ENCODE data around the gene MYO10. TPM values are rescaled to one million over a fixed set of nuclear protein-coding genes. Genes with fewer than 3 reads are reported as not detected.

The MYO10 gene
- total and polyA plus RNA-seq, 3 donors from 2014 or later = 37.8 to 102 (median 99.8) TPM

DNA sequence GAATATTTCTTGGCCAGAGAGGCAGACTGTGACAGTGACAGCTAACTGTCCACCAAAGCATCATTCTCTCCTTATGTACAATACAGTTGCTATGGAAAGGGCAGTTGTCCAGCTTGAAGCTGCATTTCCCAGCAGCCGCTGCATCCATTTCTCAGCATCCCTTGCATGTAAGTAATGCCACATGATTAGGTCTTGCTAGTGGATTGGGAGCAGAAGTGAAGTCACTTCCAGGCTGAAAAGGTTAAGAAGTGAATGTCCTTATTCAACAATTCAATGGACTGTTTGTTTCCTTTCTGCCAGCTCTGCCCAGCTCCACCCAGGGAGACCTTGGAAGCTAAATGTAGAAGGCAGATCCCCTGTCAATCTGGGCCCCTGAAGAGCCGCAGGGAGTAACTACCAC, 293.2 kb downstream of the MYO10 start:
- TF ChIP-seq CTCF (IDR thresholded peaks at IDR 0.05) (no peak), POLR2A (IDR thresholded peaks at IDR 0.05) (no peak)
- 66 to 88% methylated on average over 2 of the region's 2 CpGs for WGBS, 2 donors
- H3K27ac ChIP-seq = no peak overlapping the region

DNA sequence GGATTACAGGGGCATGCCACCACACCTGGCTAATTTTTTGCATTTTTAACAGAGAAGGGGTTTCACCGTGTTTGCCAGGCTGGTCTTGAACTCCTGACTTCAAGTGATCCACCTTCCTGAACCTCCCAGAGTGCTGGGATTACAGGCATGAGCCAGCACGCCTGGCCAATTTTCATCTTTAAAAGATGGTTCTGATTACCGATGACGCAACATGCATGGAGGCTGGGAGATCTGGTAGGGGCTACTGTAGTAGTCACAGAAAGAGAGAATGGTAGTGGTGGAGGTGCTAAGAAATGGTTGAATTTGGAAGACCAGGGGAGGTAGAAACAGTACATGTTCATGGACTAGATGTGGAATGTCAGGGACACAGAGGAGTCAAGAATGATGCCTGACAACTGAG, 296.9 kb downstream of the MYO10 start:
- Histone ChIP-seq H3K4me3 (no peak overlapping the region), H3K4me1 (no peaks in the 10 kb centered on the region), H3K27me3 (no peaks in the 10 kb centered on the region), H3K36me3 (ENCODE audit: low read depth, missing control alignments) (no peaks in the 10 kb centered on the region), H3K27ac (no peak overlapping the region), H3K9me3 (no peaks in the 10 kb centered on the region)
- no peak for TF ChIP-seq CTCF (IDR thresholded peaks at IDR 0.05)
- no peak for TF ChIP-seq POLR2A (IDR thresholded peaks at IDR 0.05)
- intact Hi-C loops (cut with DNase I; ENCODE audit: low total_unique reads) = no loop called here
- no peak for DNase-seq
- 97 to 99% methylated on average over 4 of the region's 4 CpGs for WGBS, 2 donors

More for the DNA sequence above, 293.2 kb downstream of the MYO10 start:
- H3K36me3 ChIP-seq (ENCODE audit: low read depth, missing control alignments) = no peaks in the 10 kb centered on the region
- no peak overlapping the region for H3K4me3 ChIP-seq
- H3K9me3 ChIP-seq = no peaks in the 10 kb centered on the region
- intact Hi-C loops (cut with DNase I; ENCODE audit: low total_unique reads) = no loop called here
- no peaks in the 10 kb centered on the region for H3K27me3 ChIP-seq
- H3K4me1 ChIP-seq = no peaks in the 10 kb centered on the region
- no peak for DNase-seq

GRCh38 chr5:16628376-16628775, 307.7 kb downstream of the MYO10 start:
- H3K9me3 ChIP-seq = no peaks in the 10 kb centered on the region
- no peaks in the 10 kb centered on the region for H3K4me1 ChIP-seq
- intact Hi-C loops (cut with DNase I; ENCODE audit: low total_unique reads) = no loop called here
- H3K27ac ChIP-seq = no peak overlapping the region
- TF ChIP-seq POLR2A (IDR thresholded peaks at IDR 0.05) = no peak
- no peak for TF ChIP-seq CTCF (IDR thresholded peaks at IDR 0.05)
- 84 to 85% methylated on average over 3 of the region's 3 CpGs for WGBS, 2 donors
- no peak for DNase-seq
- no peaks in the 10 kb centered on the region for H3K36me3 ChIP-seq (ENCODE audit: low read depth, missing control alignments)
- H3K4me3 ChIP-seq = no peak overlapping the region
- no peaks in the 10 kb centered on the region for H3K27me3 ChIP-seq

DNA sequence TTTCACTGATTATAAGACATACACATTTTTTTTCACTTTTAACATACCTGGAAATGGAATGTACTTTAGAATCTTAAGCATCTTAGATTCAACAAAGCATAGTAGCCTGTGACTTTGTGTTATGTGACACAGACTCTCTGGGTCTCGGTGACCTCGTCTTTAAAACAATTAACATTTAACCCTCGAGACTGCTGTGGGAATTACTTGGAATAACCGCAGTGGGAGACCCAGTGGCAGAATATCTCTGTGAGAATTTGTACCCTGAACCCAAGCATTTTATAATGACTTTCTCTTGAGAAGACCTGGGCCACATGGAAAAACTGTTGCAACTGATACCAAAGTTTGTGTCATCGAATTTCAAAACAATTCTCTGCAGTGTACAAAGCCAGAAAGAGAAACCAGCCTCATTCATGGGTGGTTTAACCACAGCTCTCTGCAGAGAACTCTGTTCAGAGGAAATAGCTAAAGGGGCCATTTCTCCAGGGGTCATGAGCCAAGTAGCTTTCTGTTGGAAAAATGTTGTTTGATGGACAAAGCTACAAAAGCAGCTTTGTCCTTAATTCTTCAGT, 309.3 kb downstream of the MYO10 start:
- H3K4me3 ChIP-seq = no peak overlapping the region
- no peak overlapping the region for H3K27ac ChIP-seq
- WGBS, 2 donors = 78 to 83% methylated on average over 5 of the region's 5 CpGs
- TF ChIP-seq CTCF (IDR thresholded peaks at IDR 0.05) (no peak), POLR2A (IDR thresholded peaks at IDR 0.05) (no peak)
- intact Hi-C loops (cut with DNase I; ENCODE audit: low total_unique reads) = no loop called here
- no peaks in the 10 kb centered on the region for H3K9me3 ChIP-seq
- DNase-seq = no peak
- H3K4me1 ChIP-seq = no peaks in the 10 kb centered on the region
- no peaks in the 10 kb centered on the region for H3K27me3 ChIP-seq
- H3K36me3 ChIP-seq (ENCODE audit: low read depth, missing control alignments) = no peaks in the 10 kb centered on the region

GRCh38 chr5:16625096-16625495, 311.0 kb downstream of the MYO10 start:
- DNase-seq = no peak
- intact Hi-C loops (cut with DNase I; ENCODE audit: low total_unique reads) = no loop called here
- Histone ChIP-seq H3K36me3 (ENCODE audit: low read depth, missing control alignments) (no peaks in the 10 kb centered on the region), H3K27ac (no peak overlapping the region), H3K27me3 (no peaks in the 10 kb centered on the region), H3K4me3 (no peak overlapping the region), H3K4me1 (no peaks in the 10 kb centered on the region), H3K9me3 (no peaks in the 10 kb centered on the region)
- 58 to 67% methylated on average over 3 of the region's 3 CpGs for WGBS, 2 donors
- TF ChIP-seq CTCF (IDR thresholded peaks at IDR 0.05) = no peak
- no peak for TF ChIP-seq POLR2A (IDR thresholded peaks at IDR 0.05)
